Activated T-helper 1 cell treated with anti-CD3 and anti-CD28 coated beads, Interleukin-12 subunit alpha, Interleukin-12 subunit beta, Interleukin-2, Interleukin-4 antibody, amounts not matched to agents 30 ng/mL and 10 ng/mL and 1 ng/mL, durations not matched to agents 14 hours and 24 hours and 36 hours (primary cell): ENCODE results near the gene USP34. TPM values are rescaled to one million over a fixed set of nuclear protein-coding genes. Genes with fewer than 3 reads are reported as not detected.

Source experiments
- DNase-seq: peaks from one replicate; pipeline ENCODE4 v3.0.0; 2021; ENCODE audit warnings: low spot score
- H3K27ac Mint-ChIP-seq: one replicate; pipeline ENCODE4 v1.8.0; 2021; ENCODE audit warnings: mild to moderate bottlenecking, mixed read lengths
- H3K27me3 Mint-ChIP-seq: one replicate; pipeline ENCODE4 v1.8.0; 2022; ENCODE audit warnings: mild to moderate bottlenecking, moderate library complexity, mixed read lengths; ENCODE audit not compliant: insufficient read depth
- H3K36me3 Mint-ChIP-seq: one replicate; pipeline ENCODE4 v1.8.0; 2021; ENCODE audit warnings: low read depth, mixed read lengths
- H3K4me1 Mint-ChIP-seq: one replicate; pipeline ENCODE4 v1.8.0; 2021; ENCODE audit warnings: low read depth, mixed read lengths
- H3K4me3 Mint-ChIP-seq: one replicate; pipeline ENCODE4 v1.8.0; 2021; ENCODE audit warnings: mild to moderate bottlenecking, moderate library complexity, mixed read lengths
- H3K9me3 Mint-ChIP-seq: one replicate; pipeline ENCODE4 v1.8.0; 2021; ENCODE audit warnings: mixed read lengths
- intact Hi-C: fragments of 100-400 bp; cut with micrococcal nuclease; formaldehyde crosslinking; loops from one replicate; pipeline ENCODE4 v1.15.1; 2024
- total RNA-seq: library from RNA; stranded (reverse); gene quantifications from 2 replicates; pipeline ENCODE4 v1.2.3, GENCODE V29; 2022

USP34 gene
- total RNA-seq, 1 donor from 2014 or later = 91.3 TPM

- intact Hi-C loops = loop anchor here (10.0 kb wide), 1 partner anchor 554 kb away; no protein-coding TSS in a partner anchor
Observed at GRCh38 chr2:61141151-61141550, 329.7 kb downstream of the USP34 start.

GRCh38 chr2:61138859-61139258 lies 332.0 kb downstream of the USP34 start:
- Mint-ChIP-seq H3K4me3 (no peak overlapping the region), H3K36me3 (no peaks in the 10 kb centered on the region), H3K9me3 (no peaks in the 10 kb centered on the region), H3K4me1 (peaks cover 5% of the 10 kb centered on the region), H3K27ac (no peak overlapping the region), H3K27me3 (peaks cover 1% of the 10 kb centered on the region)
- intact Hi-C loops = no loop called here
- no peak for DNase-seq

More at GRCh38 chr2:61141151-61141550, 329.7 kb downstream of the USP34 start:
- Mint-ChIP-seq H3K4me3 (no peak overlapping the region), H3K27ac (no peak overlapping the region), H3K36me3 (peaks cover 4% of the 10 kb centered on the region), H3K4me1 (peaks cover 5% of the 10 kb centered on the region), H3K9me3 (no peaks in the 10 kb centered on the region), H3K27me3 (peaks cover 1% of the 10 kb centered on the region)
- no peak for DNase-seq

Other genes with a start within 250 kb of the USP34 start
- 213 and 215 TPM in 2 replicates for gene XPO1, start 67.3 kb upstream of the USP34 start, total RNA-seq